ENCODE results near the gene RUNX3. TPM values are rescaled to one million over a fixed set of nuclear protein-coding genes. Genes with fewer than 3 reads are reported as not detected.

The RUNX3 gene
- total RNA-seq, 1 experiment from 2014 or later: 22.6 TPM

DNA sequence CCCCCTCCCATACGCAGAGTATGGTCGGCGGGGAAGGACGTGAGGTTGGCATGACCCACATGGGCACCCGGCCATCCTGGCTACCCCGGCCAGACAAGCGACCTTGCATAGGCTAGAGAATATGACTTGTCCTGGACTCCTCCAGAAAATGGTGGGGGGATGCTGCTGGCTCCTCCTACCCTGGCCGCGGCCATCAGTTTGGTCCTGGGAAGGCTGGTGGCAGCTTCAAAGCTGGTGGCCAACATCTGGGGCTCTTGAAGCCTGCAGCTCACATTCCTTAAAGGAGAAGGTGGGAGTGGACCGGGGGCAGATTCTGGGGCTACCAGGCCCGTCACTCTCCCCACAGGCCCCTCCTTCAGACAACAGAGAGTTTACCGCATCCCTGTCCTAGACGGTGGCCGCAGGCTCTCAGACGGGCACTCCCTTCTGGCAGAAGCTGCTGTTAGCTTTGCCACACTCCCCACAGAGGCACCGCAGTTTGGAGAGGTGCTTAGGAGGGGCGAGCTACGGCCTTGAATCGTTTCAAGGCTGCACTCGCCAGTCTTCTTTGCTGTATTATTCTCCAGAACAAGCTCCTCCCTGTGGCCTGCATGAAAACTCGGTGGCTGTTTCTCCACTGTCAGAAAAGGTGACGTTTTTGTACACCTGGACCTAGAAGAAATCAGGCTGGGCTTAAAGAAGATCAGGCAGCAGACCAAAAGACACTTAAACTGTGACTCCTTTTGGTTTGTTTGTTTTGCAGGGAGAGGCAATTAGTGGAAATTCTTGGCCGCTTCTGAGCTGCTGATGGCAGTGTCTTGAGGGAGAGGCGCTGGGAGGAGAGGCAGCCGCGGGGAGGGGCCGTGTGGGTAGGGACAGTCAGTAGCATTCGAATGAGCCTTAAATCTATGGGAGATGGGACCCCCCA, 68.0 kb downstream of the RUNX3 start:
- ChIA-PET RAD21 (ENCODE audit: low non-redundant PET in 1 of 2, low total read pairs in 2 of 2, uncharacterized antibody in 2 of 2, unreplicated experiment in 2 of 2) (no interaction called here), CTCF (interaction anchor here (1.3 to 2.2 kb wide), 2 partner anchors 14 to 27 kb away, joined by 5 to 6 read pairs; no protein-coding TSS in a partner anchor), POLR2A (no interaction called here)
- intact Hi-C loops (cut with micrococcal nuclease): no loop called here
- Histone ChIP-seq H4K20me1 (ENCODE audit: insufficient read depth) (no peaks in the 10 kb centered on the region), H3K27ac (ENCODE audit: low read depth, low read length) (no peak overlapping the region), H3K9me3 (ENCODE audit: control insufficient read depth in 1 of 2, insufficient read depth in 1 of 2, low read depth in 1 of 2, low read length in 2 of 2) (no peaks in the 10 kb centered on the region), H3K79me2 (ENCODE audit: insufficient read depth, low read length) (no peaks in the 10 kb centered on the region), H3K9me2 (ENCODE audit: insufficient read depth) (no peaks in the 10 kb centered on the region), H3K4me2 (ENCODE audit: low read length) (no peak overlapping the region), H3K36me3 (ENCODE audit: control insufficient read depth in 1 of 2, insufficient read depth in 2 of 2, low read length in 2 of 2) (no peaks in the 10 kb centered on the region), H3K27me3 (ENCODE audit: insufficient read depth, low read length) (no peaks in the 10 kb centered on the region; the same call in 1 of the 2 replicates), H3K4me3 (replicated peaks in 1 of 2; ENCODE audit: low read depth in 1 of 2, low read length in 2 of 2) (no peak overlapping the region), H2AFZ (ENCODE audit: low read depth, low read length, poor library complexity, severe bottlenecking) (no peak overlapping the region), H3K4me1 (ENCODE audit: control insufficient read depth in 1 of 2, insufficient read depth in 2 of 2, low read length in 2 of 2) (peaks cover 7 to 8% of the 10 kb centered on the region in 2 experiments; a peak in 2 of 4 replicates), H3K9ac (ENCODE audit: low read length) (no peak overlapping the region)
- ATAC-seq (peak; percentile 25; the same call in 1 of the 2 replicates), DNase-seq (ENCODE audit: low read depth, low spot score) (no peak)
- no TSS peak for BruUV-seq (replicated peaks)
- no peak for TF ChIP-seq RAD21 (IDR thresholded peaks at IDR 0.05; ENCODE audit: low read depth)
- no peak for TF ChIP-seq CBX3 (IDR thresholded peaks at IDR 0.05; ENCODE audit: low read depth)
- no peak for TF ChIP-seq SP1 (IDR thresholded peaks at IDR 0.05; ENCODE audit: low read depth)
- TF ChIP-seq SIN3A (IDR thresholded peaks at IDR 0.05; ENCODE audit: low read depth): no peak
- TF ChIP-seq EGR1 (IDR thresholded peaks at IDR 0.05; ENCODE audit: low read depth): no peak
- TF ChIP-seq, protein P1, sequence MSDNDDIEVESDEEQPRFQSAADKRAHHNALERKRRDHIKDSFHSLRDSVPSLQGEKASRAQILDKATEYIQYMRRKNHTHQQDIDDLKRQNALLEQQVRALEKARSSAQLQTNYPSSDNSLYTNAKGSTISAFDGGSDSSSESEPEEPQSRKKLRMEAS (IDR thresholded peaks at IDR 0.05): no peak
- no peak for TF ChIP-seq JUND (IDR thresholded peaks at IDR 0.05)
- no peak for TF ChIP-seq SRF (IDR thresholded peaks at IDR 0.05; ENCODE audit: low read depth)
- TF ChIP-seq, protein P2, sequence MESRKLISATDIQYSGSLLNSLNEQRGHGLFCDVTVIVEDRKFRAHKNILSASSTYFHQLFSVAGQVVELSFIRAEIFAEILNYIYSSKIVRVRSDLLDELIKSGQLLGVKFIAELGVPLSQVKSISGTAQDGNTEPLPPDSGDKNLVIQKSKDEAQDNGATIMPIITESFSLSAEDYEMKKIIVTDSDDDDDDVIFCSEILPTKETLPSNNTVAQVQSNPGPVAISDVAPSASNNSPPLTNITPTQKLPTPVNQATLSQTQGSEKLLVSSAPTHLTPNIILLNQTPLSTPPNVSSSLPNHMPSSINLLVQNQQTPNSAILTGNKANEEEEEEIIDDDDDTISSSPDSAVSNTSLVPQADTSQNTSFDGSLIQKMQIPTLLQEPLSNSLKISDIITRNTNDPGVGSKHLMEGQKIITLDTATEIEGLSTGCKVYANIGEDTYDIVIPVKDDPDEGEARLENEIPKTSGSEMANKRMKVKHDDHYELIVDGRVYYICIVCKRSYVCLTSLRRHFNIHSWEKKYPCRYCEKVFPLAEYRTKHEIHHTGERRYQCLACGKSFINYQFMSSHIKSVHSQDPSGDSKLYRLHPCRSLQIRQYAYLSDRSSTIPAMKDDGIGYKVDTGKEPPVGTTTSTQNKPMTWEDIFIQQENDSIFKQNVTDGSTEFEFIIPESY (IDR thresholded peaks at IDR 0.05; ENCODE audit: extremely low read depth, insufficient replicate concordance, low read length): no peak
- TF ChIP-seq, protein P3, sequence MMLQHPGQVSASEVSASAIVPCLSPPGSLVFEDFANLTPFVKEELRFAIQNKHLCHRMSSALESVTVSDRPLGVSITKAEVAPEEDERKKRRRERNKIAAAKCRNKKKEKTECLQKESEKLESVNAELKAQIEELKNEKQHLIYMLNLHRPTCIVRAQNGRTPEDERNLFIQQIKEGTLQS (IDR thresholded peaks at IDR 0.05): no peak
- TF ChIP-seq TCF7L2 (IDR thresholded peaks at IDR 0.05; ENCODE audit: borderline replicate concordance, extremely low read depth, insufficient read depth, insufficient read length): no peak
- no peak for TF ChIP-seq FOSL1 (IDR thresholded peaks at IDR 0.05; ENCODE audit: low read depth)
